DOHH2 (cell line): ENCODE measurements around the gene CASP7.

Experiments
- EZH2phosphoT487 ChIP-seq: fragments of 200-600 bp; sonication (generic); IDR thresholded peaks from 2 replicates; pipeline ENCODE4 v1.6.1; 2017; ENCODE audit warnings: borderline replicate concordance, mild to moderate bottlenecking, antibody characterized with exemption, low read length, moderate library complexity, mixed read lengths
- TF ChIP-seq, protein P1 (sequence below): fragments of 200-600 bp; sonication (generic); IDR thresholded peaks from one replicate; pipeline ENCODE4 v1.5.1; 2014; ENCODE audit warnings: antibody characterized with exemption, mild to moderate bottlenecking, low read depth, low read length; ENCODE audit not compliant: poor library complexity, severe bottlenecking

DNA sequence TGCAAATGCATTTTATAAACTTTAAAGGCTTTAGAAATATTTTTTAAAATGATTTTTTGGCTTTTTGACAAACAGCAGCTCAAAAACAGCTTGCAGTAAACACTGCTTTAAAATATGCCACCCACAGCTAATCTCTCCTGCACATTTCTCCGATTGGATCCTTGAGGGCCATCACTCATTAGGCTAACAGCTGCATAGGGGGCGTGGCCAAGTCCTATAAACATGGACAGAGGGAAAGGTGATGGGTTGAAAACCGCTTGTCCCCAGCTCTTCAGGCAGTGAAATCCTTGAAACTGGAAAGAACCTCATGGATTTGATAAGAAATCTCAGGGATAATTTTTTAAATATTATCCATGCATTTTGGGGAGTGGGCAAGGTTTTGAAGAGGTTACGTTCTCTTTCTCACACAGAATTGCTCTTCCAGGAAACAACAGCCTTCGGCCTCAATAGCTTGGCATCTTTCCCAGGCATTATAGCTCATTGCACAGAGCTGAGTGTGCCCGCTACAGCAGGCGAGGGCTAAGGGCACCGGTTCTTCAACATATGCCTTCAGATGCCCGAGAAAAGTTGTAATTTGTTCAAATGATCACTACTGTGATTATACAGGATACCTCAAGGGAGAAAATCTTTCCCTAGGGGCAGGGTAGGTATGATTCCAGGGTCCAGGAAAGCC, 73.4 kb downstream of the CASP7 start:
- TF ChIP-seq, protein P1, sequence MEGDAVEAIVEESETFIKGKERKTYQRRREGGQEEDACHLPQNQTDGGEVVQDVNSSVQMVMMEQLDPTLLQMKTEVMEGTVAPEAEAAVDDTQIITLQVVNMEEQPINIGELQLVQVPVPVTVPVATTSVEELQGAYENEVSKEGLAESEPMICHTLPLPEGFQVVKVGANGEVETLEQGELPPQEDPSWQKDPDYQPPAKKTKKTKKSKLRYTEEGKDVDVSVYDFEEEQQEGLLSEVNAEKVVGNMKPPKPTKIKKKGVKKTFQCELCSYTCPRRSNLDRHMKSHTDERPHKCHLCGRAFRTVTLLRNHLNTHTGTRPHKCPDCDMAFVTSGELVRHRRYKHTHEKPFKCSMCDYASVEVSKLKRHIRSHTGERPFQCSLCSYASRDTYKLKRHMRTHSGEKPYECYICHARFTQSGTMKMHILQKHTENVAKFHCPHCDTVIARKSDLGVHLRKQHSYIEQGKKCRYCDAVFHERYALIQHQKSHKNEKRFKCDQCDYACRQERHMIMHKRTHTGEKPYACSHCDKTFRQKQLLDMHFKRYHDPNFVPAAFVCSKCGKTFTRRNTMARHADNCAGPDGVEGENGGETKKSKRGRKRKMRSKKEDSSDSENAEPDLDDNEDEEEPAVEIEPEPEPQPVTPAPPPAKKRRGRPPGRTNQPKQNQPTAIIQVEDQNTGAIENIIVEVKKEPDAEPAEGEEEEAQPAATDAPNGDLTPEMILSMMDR: no peak
- TF ChIP-seq EZH2phosphoT487: no peak
